Keratinocyte (primary cell): ENCODE measurements around the gene EIF2S2. TPM values are rescaled to one million over a fixed set of nuclear protein-coding genes. Genes with fewer than 3 reads are reported as not detected.
A peak's percentile ranks its signal among the peaks of the same experiment; 100 is the strongest.

Experiments
- DNase-seq: peaks from one replicate; pipeline ENCODE4 v3.0.0-alpha.2; 2011; ENCODE audit warnings: low read depth, missing footprints, low spot score
- FAIRE-seq: peaks from 2 replicates; lab custom pipeline; 2011; peaks lifted over from hg19 to GRCh38; lab: Jason Lieb, UNC
- H2AFZ ChIP-seq: 2 replicates; pipeline ENCODE4 v1.6.0; 2012; ENCODE audit warnings: low read length, control low read depth, inconsistent platforms; ENCODE audit not compliant: control insufficient read depth
- H3K27ac ChIP-seq: 2 replicates; pipeline ENCODE4 v1.5.1; 2011; ENCODE audit warnings: low read length; ENCODE audit not compliant: control insufficient read depth, insufficient read depth
- H3K27me3 ChIP-seq: 3 replicates; pipeline ENCODE4 v1.6.0; 2011; ENCODE audit warnings: low read length; ENCODE audit not compliant: control insufficient read depth, insufficient read depth; ENCODE audit errors: extremely low read depth
- H3K36me3 ChIP-seq, 2 experiments: 2 replicates in 1 of 2; 3 replicates in 1 of 2; pipeline ENCODE4 v1.5.1; 2011; ENCODE audit warnings: low read length in 2 of 2, mild to moderate bottlenecking in 1 of 2; ENCODE audit not compliant: control insufficient read depth in 2 of 2, insufficient read depth in 2 of 2; ENCODE audit errors: extremely low read depth in 1 of 2
- H3K4me1 ChIP-seq: 3 replicates; pipeline ENCODE4 v1.5.1; 2011; ENCODE audit warnings: low read length; ENCODE audit not compliant: control insufficient read depth, insufficient read depth; ENCODE audit errors: extremely low read depth
- H3K4me2 ChIP-seq: 3 replicates; pipeline ENCODE4 v1.6.0; 2011; ENCODE audit warnings: low read depth, low read length; ENCODE audit not compliant: control insufficient read depth, insufficient read depth; ENCODE audit errors: extremely low read depth
- H3K4me3 ChIP-seq, 3 experiments: fragments of 200-600 bp in 1 of 3; sonication (generic) in 1 of 3; 2 replicates in 2 of 3; 3 replicates in 1 of 3; pipeline ENCODE4 v1.5.1; 2011 to 2016; ENCODE audit warnings: low read length in 3 of 3, mild to moderate bottlenecking in 3 of 3, control low read depth in 2 of 3, inconsistent platforms in 1 of 3, low read depth in 1 of 3, mixed read lengths in 1 of 3, mixed run types in 1 of 3, moderate library complexity in 1 of 3; ENCODE audit not compliant: control insufficient read depth in 2 of 3, insufficient read depth in 2 of 3; ENCODE audit errors: extremely low read depth in 1 of 3
- H3K79me2 ChIP-seq: 2 replicates; pipeline ENCODE4 v1.6.0; 2012; ENCODE audit warnings: low read length; ENCODE audit not compliant: control insufficient read depth, insufficient read depth
- H3K9ac ChIP-seq: 3 replicates; pipeline ENCODE4 v1.6.0; 2011; ENCODE audit warnings: low read length; ENCODE audit not compliant: control insufficient read depth, insufficient read depth; ENCODE audit errors: extremely low read depth
- H3K9me1 ChIP-seq: 3 replicates; pipeline ENCODE4 v1.6.0; 2011; ENCODE audit warnings: low read length; ENCODE audit not compliant: control insufficient read depth, insufficient read depth; ENCODE audit errors: extremely low read depth
- H3K9me3 ChIP-seq: 2 replicates; pipeline ENCODE4 v1.5.1; 2012; ENCODE audit warnings: low read depth, low read length; ENCODE audit not compliant: control insufficient read depth
- H4K20me1 ChIP-seq: 3 replicates; pipeline ENCODE4 v1.6.0; 2011; ENCODE audit warnings: low read length; ENCODE audit not compliant: control insufficient read depth, insufficient read depth; ENCODE audit errors: extremely low read depth
- EZH2 ChIP-seq: IDR thresholded peaks from one replicate; pipeline ENCODE4 v1.6.1; 2012; ENCODE audit warnings: inconsistent platforms, mild to moderate bottlenecking, low read length, moderate library complexity
- dilution Hi-C: fragments of 300-500 bp; cut with MboI; formaldehyde crosslinking; loops from one replicate; pipeline ENCODE4 v1.7.0; 2020; ENCODE audit warnings: low sequenced_read_pairs; ENCODE audit not compliant: extremely low pct_ligation_motif_present
- polyA plus RNA-seq, 5 experiments: library from polyadenylated mRNA; depleted of rRNA in 3 of 5; stranded (reverse) in 3 of 5; stranded (forward) in 1 of 5; unstranded in 1 of 5; fragments of >200 nt; gene quantifications; 1 replicate in 1 of 5; 2 replicates in 3 of 5; 3 replicates in 1 of 5; pipeline versions ENCODE4 v1.2.1 to v1.2.3, GENCODE V29; 2011 to 2012; ENCODE audit warnings: missing spikeins in 2 of 5, low read depth in 1 of 5, low replicate concordance in 1 of 5
- TF ChIP-seq, protein P1 (sequence below), 3 experiments: IDR thresholded peaks in 1 of 3; conservative IDR thresholded peaks in 1 of 3; optimal IDR thresholded peaks in 1 of 3; 2 replicates in 2 of 3; 3 replicates in 1 of 3; pipeline versions ENCODE3 to v1.5.1; 2011; ENCODE audit warnings: low read length in 3 of 3, mild to moderate bottlenecking in 3 of 3, moderate library complexity in 2 of 3, control low read depth in 1 of 3, inconsistent platforms in 1 of 3; ENCODE audit not compliant: insufficient read depth in 2 of 3; ENCODE audit errors: extremely low read depth in 1 of 3

The EIF2S2 gene
- polyA plus RNA-seq, 1 donor (not counting 4 experiments of a cell fraction or from before 2014, with no cell fraction given) = 131 TPM

DNA sequence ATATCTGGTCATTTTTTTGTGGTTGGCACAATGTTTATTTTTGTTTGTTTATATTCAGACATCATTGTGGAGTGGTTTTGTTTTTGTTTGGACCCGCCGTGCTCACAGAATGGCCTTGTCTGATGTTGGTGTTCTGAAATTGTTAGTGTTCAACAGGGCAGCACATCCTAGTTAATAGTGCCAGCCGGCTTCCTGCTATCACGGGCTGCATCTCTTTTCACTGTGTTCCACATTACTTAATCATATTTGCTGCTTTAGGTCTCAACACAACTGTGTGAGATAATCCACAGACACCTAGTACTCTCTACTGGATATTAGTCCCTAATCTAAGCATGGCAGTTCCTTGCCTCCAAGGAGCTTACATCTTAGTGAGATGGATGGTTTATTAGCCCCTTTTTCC is 2.8 kb upstream of the EIF2S2 start:
- Histone ChIP-seq H3K9me3 (no peaks in the 10 kb centered on the region), H3K9ac (no peak overlapping the region), H3K27me3 (no peaks in the 10 kb centered on the region), H3K27ac (no peak overlapping the region), H3K4me3 (no peak overlapping the region), H3K79me2 (peaks cover 22% of the 10 kb centered on the region), H3K4me2 (no peak overlapping the region), H3K4me1 (peaks cover 10% of the 10 kb centered on the region), H2AFZ (no peak overlapping the region), H4K20me1 (peaks cover 15% of the 10 kb centered on the region), H3K36me3 (peaks cover 0 to 14% of the 10 kb centered on the region in 2 experiments), H3K9me1 (no peaks in the 10 kb centered on the region)
- dilution Hi-C loops = no loop called here
- no peak for FAIRE-seq
- DNase-seq = no peak
- TF ChIP-seq, protein P1, sequence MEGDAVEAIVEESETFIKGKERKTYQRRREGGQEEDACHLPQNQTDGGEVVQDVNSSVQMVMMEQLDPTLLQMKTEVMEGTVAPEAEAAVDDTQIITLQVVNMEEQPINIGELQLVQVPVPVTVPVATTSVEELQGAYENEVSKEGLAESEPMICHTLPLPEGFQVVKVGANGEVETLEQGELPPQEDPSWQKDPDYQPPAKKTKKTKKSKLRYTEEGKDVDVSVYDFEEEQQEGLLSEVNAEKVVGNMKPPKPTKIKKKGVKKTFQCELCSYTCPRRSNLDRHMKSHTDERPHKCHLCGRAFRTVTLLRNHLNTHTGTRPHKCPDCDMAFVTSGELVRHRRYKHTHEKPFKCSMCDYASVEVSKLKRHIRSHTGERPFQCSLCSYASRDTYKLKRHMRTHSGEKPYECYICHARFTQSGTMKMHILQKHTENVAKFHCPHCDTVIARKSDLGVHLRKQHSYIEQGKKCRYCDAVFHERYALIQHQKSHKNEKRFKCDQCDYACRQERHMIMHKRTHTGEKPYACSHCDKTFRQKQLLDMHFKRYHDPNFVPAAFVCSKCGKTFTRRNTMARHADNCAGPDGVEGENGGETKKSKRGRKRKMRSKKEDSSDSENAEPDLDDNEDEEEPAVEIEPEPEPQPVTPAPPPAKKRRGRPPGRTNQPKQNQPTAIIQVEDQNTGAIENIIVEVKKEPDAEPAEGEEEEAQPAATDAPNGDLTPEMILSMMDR (optimal IDR thresholded peaks at IDR 0.05 in 1 of 3, IDR thresholded peaks at IDR 0.05 in 1 of 3, conservative IDR thresholded peaks at IDR 0.05 in 1 of 3; ENCODE audit: extremely low read depth in 1 of 3, insufficient read depth in 2 of 3, low read length in 3 of 3) = no peak
- no peak for TF ChIP-seq EZH2

DNA sequence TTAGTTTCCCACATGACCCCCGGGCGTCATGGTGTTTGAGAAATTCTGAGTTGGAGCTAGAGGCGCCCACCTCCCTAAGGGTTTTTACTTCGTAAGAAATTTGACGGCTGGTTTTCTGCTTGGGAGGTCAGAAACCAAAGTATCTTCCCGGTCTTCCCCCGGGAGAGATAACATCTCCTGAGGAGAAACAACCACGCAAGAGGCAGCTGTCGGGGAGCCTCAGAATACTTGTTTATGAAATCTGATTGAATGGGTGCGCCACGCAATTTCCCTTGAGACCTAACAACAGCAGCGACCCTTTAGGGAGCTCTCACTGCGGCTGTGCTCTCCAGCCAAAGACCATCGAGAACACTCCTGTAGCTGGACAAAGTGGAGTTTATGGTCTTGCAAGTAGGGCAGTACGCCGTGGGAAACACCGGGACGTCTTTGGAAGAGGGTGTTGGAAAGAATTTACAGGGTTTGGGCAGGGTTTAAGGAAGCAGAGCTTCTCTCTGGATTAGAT is 608 bp upstream of the EIF2S2 start:
- dilution Hi-C loops = no loop called here
- Histone ChIP-seq H3K9me1 (peaks cover 4% of the 10 kb centered on the region), H3K27ac (peak overlapping the region; percentile 94), H3K4me1 (peaks cover 24% of the 10 kb centered on the region), H3K27me3 (no peaks in the 10 kb centered on the region), H3K4me2 (peak overlapping the region; percentile 95), H3K4me3 (peak overlapping the region; percentile 90 to 99 (median 98)), H2AFZ (peak overlapping the region; percentile 98), H3K9ac (peak overlapping the region; percentile 99), H4K20me1 (peaks cover 32% of the 10 kb centered on the region), H3K36me3 (peaks cover 0 to 25% of the 10 kb centered on the region in 2 experiments), H3K79me2 (peaks cover 44% of the 10 kb centered on the region), H3K9me3 (no peaks in the 10 kb centered on the region)
- FAIRE-seq = no peak
- DNase-seq = no peak
- TF ChIP-seq EZH2 = no peak
- TF ChIP-seq, protein P1 (optimal IDR thresholded peaks at IDR 0.05 in 1 of 3, IDR thresholded peaks at IDR 0.05 in 1 of 3, conservative IDR thresholded peaks at IDR 0.05 in 1 of 3; ENCODE audit: extremely low read depth in 1 of 3, insufficient read depth in 2 of 3, low read length in 3 of 3) = no peak
